ENCODE measurements around the gene SECISBP2L.
"Not testable (repeated sequence)": the region's sequence is repeated elsewhere in the genome, so short reads cannot be mapped to it uniquely, and the experiment has no call there.

The SECISBP2L gene

GRCh38 chr15:48996276-48996675 lies 50.0 kb downstream of the SECISBP2L start:
- in situ Hi-C loops (cut with MboI; ENCODE audit: low sequenced_read_pairs) = no loop called here

DNA sequence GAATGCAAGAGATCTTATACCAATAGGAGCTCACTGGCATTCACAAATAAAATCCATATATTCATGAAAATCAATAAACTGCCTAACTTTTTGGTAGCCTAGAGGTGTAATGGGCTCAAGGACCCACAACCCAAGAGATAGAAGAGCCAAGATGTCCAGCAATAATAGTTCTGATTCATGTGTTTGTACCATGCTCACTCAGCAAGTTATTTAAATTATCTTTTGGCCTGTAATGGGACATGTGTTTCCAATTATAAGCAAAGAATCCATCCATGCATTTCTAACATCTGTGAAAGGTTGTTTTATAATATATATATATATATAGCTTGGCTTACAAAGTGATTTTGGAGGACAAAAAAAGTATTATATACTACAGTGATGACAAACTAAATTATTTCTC lies 52.9 kb downstream of the SECISBP2L start:
- in situ Hi-C loops (cut with MboI; ENCODE audit: low sequenced_read_pairs) = no loop called here

DNA sequence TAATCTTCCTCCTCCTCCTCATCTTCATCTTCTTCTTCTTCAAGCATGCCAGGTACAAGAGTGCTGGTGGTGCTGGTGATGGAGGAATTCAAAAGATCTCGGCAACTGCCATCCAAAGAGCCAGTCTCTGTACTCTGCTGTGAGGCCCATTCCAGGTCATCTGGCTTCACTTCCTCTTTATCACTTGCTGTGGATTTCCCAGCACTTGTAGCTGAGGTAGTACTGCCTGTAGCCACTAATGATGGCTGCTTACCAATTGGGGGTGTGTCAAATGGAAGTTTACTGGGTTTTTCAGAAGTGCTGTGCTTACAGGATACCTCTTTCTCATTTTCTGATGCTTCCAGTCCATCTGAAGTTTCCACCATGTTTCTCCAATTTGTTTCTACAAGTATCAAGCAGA lies 53.7 kb downstream of the SECISBP2L start:
- in situ Hi-C loops (cut with MboI; ENCODE audit: low sequenced_read_pairs) = no loop called here

DNA sequence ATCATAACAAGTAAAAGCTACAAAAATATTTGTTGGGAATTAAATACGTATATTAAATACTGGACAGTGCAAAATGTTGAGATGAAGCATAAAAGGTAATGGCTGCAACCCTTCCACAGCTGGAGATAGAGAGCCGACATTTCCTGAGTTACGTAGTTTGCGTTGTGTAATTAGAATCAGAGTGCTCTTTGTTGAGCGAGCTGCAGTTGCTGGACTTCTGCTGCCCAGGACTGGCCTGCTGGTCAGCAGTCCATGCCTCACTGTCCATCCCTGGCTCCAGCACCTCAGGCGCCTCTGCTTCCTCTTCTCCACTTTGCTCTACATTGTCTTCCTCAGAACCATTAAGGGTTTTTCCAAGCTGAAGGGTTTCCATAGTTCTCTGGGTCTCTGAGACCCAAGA lies 54.1 kb downstream of the SECISBP2L start:
- in situ Hi-C loops (cut with MboI; ENCODE audit: low sequenced_read_pairs) = no loop called here

- in situ Hi-C loops (cut with MboI; ENCODE audit: low sequenced_read_pairs) = no loop called here
Measured at GRCh38 chr15:48989170-48989569, 57.1 kb downstream of the SECISBP2L start.

GRCh38 chr15:48987142-48987541 lies 59.1 kb downstream of the SECISBP2L start:
- in situ Hi-C loops (cut with MboI; ENCODE audit: low sequenced_read_pairs) = no loop called here

DNA sequence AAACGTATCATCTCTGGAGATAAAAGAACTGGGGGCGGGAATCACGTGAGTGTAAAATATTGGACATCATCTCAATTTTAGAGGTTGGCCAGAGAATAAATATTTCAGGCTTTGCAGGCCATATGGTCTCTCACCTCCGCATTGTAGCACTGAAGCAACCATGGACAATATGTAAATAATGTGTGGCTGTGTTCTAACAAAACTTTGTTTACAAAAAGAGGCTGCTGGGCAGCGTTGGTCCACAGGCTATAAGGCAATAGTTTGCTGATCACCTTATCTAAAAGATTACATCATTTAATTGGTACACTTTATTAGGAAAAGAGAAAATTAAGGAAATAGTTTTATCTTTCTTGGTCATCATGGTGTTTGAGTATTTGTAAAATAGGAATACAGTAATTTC lies 60.0 kb downstream of the SECISBP2L start:
- in situ Hi-C loops (cut with MboI; ENCODE audit: low sequenced_read_pairs) = no loop called here

DNA sequence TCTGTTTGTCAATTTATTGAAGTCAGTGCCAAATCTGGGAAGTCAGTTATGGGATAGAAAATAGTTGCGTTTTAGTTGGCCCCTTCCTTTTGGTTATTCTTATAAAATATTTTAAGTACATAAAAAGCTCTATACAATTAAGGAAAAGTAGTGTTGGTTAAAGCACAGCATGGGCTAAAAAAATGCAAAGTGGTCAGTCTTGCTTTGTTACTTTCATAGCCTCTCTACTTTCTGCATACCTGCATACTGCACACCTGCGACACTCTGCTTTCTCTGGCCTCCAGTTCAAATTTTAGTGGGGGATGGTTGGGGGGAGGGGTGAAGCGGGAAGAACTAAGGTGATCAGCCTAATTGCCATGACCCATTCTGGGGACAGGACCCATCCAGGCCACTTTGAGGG lies 60.7 kb downstream of the SECISBP2L start:
- in situ Hi-C loops (cut with MboI; ENCODE audit: low sequenced_read_pairs) = no loop called here

GRCh38 chr15:48984811-48985352 lies 61.4 kb downstream of the SECISBP2L start:
- in situ Hi-C loops (cut with MboI; ENCODE audit: low sequenced_read_pairs) = no loop called here

DNA sequence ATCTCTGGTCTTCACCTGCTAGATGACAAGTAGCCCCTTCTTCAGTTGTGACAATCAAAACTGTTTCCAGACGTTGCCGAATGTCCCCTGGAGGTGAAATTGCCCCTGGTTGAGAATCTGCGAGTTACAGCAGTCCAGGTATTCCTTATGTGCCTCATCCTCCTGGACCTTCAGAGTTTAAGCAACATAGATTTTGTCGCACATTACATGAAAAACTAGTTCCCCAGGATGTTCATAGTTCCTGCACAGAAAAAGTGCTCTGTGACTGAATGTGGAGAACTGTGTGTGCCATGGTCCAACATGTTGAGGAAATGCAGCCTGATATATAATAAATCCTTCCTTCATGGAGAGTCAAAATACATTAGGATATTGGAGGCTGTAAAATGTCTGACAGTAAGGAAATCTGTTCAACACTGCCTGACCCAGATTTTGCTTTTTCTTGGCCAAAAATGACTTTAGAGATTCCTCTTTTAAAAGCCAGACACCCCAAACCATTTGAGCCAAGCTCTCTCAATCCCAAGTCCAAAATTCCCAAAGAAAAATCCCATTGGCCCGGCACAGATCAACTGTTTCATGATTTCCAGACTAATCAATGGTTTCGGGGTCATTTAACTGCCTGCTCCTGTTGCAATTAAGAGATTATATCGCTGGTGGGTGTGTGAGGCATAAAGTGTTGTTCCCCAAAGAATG lies 62.1 kb downstream of the SECISBP2L start:
- in situ Hi-C loops (cut with MboI; ENCODE audit: low sequenced_read_pairs) = no loop called here

- in situ Hi-C loops (cut with MboI; ENCODE audit: low sequenced_read_pairs) = no loop called here
Measured at GRCh38 chr15:48983300-48983699, 62.9 kb downstream of the SECISBP2L start.

DNA sequence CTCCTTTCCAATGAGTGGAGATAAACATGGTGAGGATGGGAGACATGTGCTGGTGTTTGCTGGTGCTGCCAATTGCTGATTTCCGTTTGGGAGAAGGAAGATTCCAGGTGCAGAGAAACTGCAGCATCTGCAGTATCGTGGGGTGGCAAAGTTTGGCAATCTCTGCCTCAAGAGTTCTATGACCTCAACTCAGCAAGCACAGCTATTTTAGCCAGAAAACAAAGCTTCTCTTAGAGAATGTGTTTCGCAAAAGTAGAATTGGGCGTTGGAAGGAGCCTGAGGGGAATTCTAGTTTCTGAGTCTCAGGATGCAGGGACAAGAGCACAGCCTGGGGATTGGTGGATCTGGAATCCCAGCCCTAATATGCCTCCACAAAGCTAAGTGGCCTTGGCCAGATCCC lies 64.3 kb downstream of the SECISBP2L start:
- in situ Hi-C loops (cut with MboI; ENCODE audit: low sequenced_read_pairs) = no loop called here

DNA sequence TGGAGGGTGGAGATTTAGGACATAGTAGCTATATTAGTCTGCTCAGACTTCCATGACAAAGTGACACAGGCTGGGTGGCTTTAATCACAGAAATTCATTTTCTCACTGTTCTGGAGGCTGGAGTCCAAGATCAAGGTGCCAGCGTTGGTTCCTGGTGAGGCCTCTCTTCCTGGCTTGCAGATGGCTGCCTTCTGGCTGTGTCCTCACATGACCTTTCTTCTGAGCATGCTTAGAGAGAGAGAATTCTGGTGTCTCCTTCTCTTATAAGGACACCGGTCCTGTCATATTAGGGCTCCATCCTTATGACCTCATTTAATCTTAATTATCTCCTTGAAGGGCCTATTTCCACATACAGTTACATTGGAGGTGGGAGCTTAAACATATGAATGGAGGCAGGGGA lies 67.6 kb downstream of the SECISBP2L start:
- in situ Hi-C loops (cut with MboI; ENCODE audit: low sequenced_read_pairs) = no loop called here

- in situ Hi-C loops (cut with MboI; ENCODE audit: low sequenced_read_pairs) = no loop called here
Measured at GRCh38 chr15:48976444-48977088, 69.7 kb downstream of the SECISBP2L start.

- in situ Hi-C loops (cut with MboI; ENCODE audit: low sequenced_read_pairs) = no loop called here
Measured at GRCh38 chr15:48975472-48976419, 70.5 kb downstream of the SECISBP2L start.

GRCh38 chr15:48974882-48975281 lies 71.4 kb downstream of the SECISBP2L start:
- in situ Hi-C loops (cut with MboI; ENCODE audit: low sequenced_read_pairs) = no loop called here

DNA sequence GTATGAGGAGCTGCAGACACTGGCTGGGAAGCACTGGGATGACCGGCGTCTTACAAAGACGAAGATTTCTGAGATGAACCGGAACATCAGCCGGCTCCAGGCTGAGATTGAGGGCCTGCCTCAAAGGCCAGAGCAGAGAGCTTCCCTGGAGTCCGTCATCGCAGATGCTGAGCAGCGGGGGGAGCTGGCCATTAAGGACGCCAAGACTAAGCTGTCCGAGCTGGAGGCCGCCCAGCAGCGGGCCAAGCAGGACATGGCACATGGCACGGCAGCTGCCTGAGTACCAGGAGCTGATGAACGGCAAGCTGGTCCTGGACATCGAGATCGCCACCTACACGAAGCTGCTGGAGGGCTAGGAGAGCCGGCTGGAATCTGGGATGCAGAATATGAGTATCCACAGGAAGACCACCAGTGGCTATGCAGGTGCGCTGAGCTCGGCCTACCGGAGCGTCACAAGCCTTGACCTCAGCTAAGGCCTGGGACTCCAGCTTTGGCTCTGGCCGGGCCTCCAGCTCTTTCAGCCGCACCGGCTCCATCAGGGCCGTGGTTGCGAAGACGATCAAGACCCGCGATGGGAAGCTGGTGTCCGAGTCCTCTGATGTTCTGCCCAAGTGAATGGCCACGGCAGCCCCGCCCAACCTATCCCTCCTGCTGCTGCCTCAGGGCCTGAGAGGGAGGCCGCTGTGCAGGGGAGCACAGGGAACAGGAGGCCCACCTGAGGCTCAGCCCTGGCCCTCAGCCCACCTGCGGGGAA lies 73.3 kb downstream of the SECISBP2L start:
- in situ Hi-C loops (cut with MboI; ENCODE audit: low sequenced_read_pairs) = no loop called here

GRCh38 chr15:48970926-48971325 lies 75.3 kb downstream of the SECISBP2L start:
- in situ Hi-C loops (cut with MboI; ENCODE audit: low sequenced_read_pairs) = not testable (repeated sequence)

GRCh38 chr15:48968066-48968465 lies 78.2 kb downstream of the SECISBP2L start:
- in situ Hi-C loops (cut with MboI; ENCODE audit: low sequenced_read_pairs) = no loop called here

GRCh38 chr15:48967336-48967735 lies 78.9 kb downstream of the SECISBP2L start:
- in situ Hi-C loops (cut with MboI; ENCODE audit: low sequenced_read_pairs) = no loop called here

All from HL-60/S4 (cell line).